HEK293 (cell line): ENCODE data around the gene BBOX1.

Experiments
- CTCF ChIA-PET: fragments of 350-600 bp; formaldehyde crosslinking; extraction: SDS; loops from one replicate; lab custom pipeline; 2021; ENCODE audit warnings: antibody characterized with exemption; lab: Yijun Ruan, JAX
- POLR2A ChIA-PET: fragments of 300-600 bp; formaldehyde crosslinking; extraction: SDS; loops from one replicate; lab custom pipeline; 2020; ENCODE audit warnings: antibody characterized with exemption, inconsistent platforms; lab: Yijun Ruan, JAX
- H3K27ac ChIP-seq: fragments of 200-500 bp; sonication (Bioruptor generic); 2 replicates; pipeline ENCODE4 v1.5.1; 2014; ENCODE audit warnings: low read depth, low read length, control low read depth, inconsistent platforms; ENCODE audit errors: extremely low read depth
- H3K36me3 ChIP-seq, 2 experiments: fragments of 200-500 bp in 1 of 2; sonication (Bioruptor generic) in 1 of 2; 1 replicate in 1 of 2; 2 replicates in 1 of 2; pipeline ENCODE4 v1.5.1; 2014 to 2017; ENCODE audit warnings: inconsistent platforms in 2 of 2, low read length in 2 of 2; ENCODE audit not compliant: control insufficient read depth in 2 of 2, insufficient read depth in 1 of 2
- H3K4me1 ChIP-seq: fragments of 200-500 bp; sonication (Bioruptor generic); 2 replicates; pipeline ENCODE4 v1.5.1; 2014; ENCODE audit warnings: mild to moderate bottlenecking, low read length, inconsistent platforms; ENCODE audit not compliant: control insufficient read depth, insufficient read depth
- H3K4me3 ChIP-seq: 2 replicates; pipeline ENCODE4 v1.5.1; 2011; ENCODE audit warnings: low read depth, mild to moderate bottlenecking, control low read depth, low read length, moderate library complexity
- H3K9me3 ChIP-seq: fragments of 200-500 bp; sonication (Bioruptor generic); 2 replicates; pipeline ENCODE4 v1.5.1; 2014; ENCODE audit warnings: low read depth, low read length, inconsistent platforms; ENCODE audit not compliant: control insufficient read depth, insufficient read depth
- FEZF1 ChIP-seq: fragments of 450-650 bp; formaldehyde crosslinking; IDR thresholded peaks from 2 replicates; pipeline ENCODE4 v1.5.1; 2016; ENCODE audit warnings: missing biosample characterization, missing genetic modification characterization
- GLI2 ChIP-seq: fragments of 450-650 bp; formaldehyde crosslinking; IDR thresholded peaks from 2 replicates; pipeline ENCODE4; 2017; ENCODE audit warnings: missing biosample characterization, missing genetic modification characterization, low read depth, borderline replicate concordance
- HOXD13 ChIP-seq: sonication (generic); formaldehyde crosslinking; IDR thresholded peaks from 2 replicates; pipeline ENCODE4 v1.8.0; 2022; ENCODE audit warnings: missing genetic modification reagents, borderline replicate concordance
- MEIS1 ChIP-seq: sonication (generic); formaldehyde crosslinking; IDR thresholded peaks from 2 replicates; pipeline ENCODE4 v1.8.1; 2022; ENCODE audit warnings: missing genetic modification reagents, mild to moderate bottlenecking, borderline replicate concordance
- PRDM1 ChIP-seq: fragments of 450-650 bp; formaldehyde crosslinking; IDR thresholded peaks from 2 replicates; pipeline ENCODE4; 2016; ENCODE audit warnings: missing biosample characterization, missing genetic modification characterization
- SP7 ChIP-seq: fragments of 450-650 bp; formaldehyde crosslinking; IDR thresholded peaks from 2 replicates; pipeline ENCODE4 v1.5.1; 2016; ENCODE audit warnings: missing biosample characterization, missing genetic modification characterization
- TRIM28 ChIP-seq: IDR thresholded peaks from 2 replicates; pipeline ENCODE4 v1.6.1; 2011; ENCODE audit warnings: low read length, control low read depth, borderline replicate concordance
- WT1 ChIP-seq: fragments of 450-650 bp; formaldehyde crosslinking; IDR thresholded peaks from 2 replicates; pipeline ENCODE4 v1.5.1; 2016; ENCODE audit warnings: missing biosample characterization, missing genetic modification characterization
- YY2 ChIP-seq: fragments of 450-650 bp; formaldehyde crosslinking; IDR thresholded peaks from 2 replicates; pipeline ENCODE4 v1.5.1; 2016; ENCODE audit warnings: missing biosample characterization, missing genetic modification characterization
- ZFP37 ChIP-seq: fragments of 450-650 bp; formaldehyde crosslinking; IDR thresholded peaks from 2 replicates; pipeline ENCODE4 v1.5.1; 2016; ENCODE audit warnings: missing biosample characterization, missing genetic modification characterization
- ZNF132 ChIP-seq: fragments of 450-650 bp; formaldehyde crosslinking; IDR thresholded peaks from 2 replicates; pipeline ENCODE4 v1.5.1; 2017; ENCODE audit warnings: missing biosample characterization, missing genetic modification characterization, borderline replicate concordance
- ZNF184 ChIP-seq: fragments of 450-650 bp; IDR thresholded peaks from 2 replicates; pipeline ENCODE4 v1.5.1; 2018; ENCODE audit warnings: missing biosample characterization, mild to moderate bottlenecking, missing genetic modification characterization
- ZNF211 ChIP-seq: fragments of 450-650 bp; formaldehyde crosslinking; IDR thresholded peaks from 2 replicates; pipeline ENCODE4 v1.5.1; 2016; ENCODE audit warnings: low read depth, missing biosample characterization, missing genetic modification characterization
- ZNF221 ChIP-seq: fragments of 450-650 bp; formaldehyde crosslinking; IDR thresholded peaks from 2 replicates; pipeline ENCODE4 v1.5.1; 2017; ENCODE audit warnings: missing biosample characterization, missing genetic modification characterization, borderline replicate concordance
- ZNF37A ChIP-seq: fragments of 450-650 bp; IDR thresholded peaks from 2 replicates; pipeline ENCODE4 v1.5.1; 2018; ENCODE audit warnings: missing biosample characterization, missing genetic modification characterization
- ZNF423 ChIP-seq: fragments of 450-650 bp; formaldehyde crosslinking; IDR thresholded peaks from 2 replicates; pipeline ENCODE4 v1.5.1; 2016; ENCODE audit warnings: missing biosample characterization, missing genetic modification characterization
- ZNF426 ChIP-seq: fragments of 450-650 bp; formaldehyde crosslinking; IDR thresholded peaks from 2 replicates; pipeline ENCODE4 v1.5.1; 2017; ENCODE audit warnings: missing biosample characterization, missing genetic modification characterization, mild to moderate bottlenecking, inconsistent platforms, moderate library complexity
- ZNF473 ChIP-seq: fragments of 450-650 bp; formaldehyde crosslinking; IDR thresholded peaks from 2 replicates; pipeline ENCODE4 v1.5.1; 2017; ENCODE audit warnings: missing biosample characterization, missing genetic modification characterization
- ZNF514 ChIP-seq: fragments of 450-650 bp; formaldehyde crosslinking; IDR thresholded peaks from 2 replicates; pipeline ENCODE4 v1.5.1; 2016; ENCODE audit warnings: missing biosample characterization, missing genetic modification characterization
- ZNF530 ChIP-seq: fragments of 450-650 bp; formaldehyde crosslinking; IDR thresholded peaks from 2 replicates; pipeline ENCODE4 v1.5.1; 2016; ENCODE audit warnings: low read depth, missing biosample characterization, missing genetic modification characterization
- ZNF558 ChIP-seq: fragments of 450-650 bp; formaldehyde crosslinking; IDR thresholded peaks from 2 replicates; pipeline ENCODE4 v1.5.1; 2016; ENCODE audit warnings: missing biosample characterization, missing genetic modification characterization
- ZNF585B ChIP-seq: fragments of 450-650 bp; formaldehyde crosslinking; IDR thresholded peaks from 2 replicates; pipeline ENCODE4 v1.5.1; 2016; ENCODE audit warnings: missing biosample characterization, missing genetic modification characterization
- ZNF664 ChIP-seq: fragments of 450-650 bp; formaldehyde crosslinking; IDR thresholded peaks from 2 replicates; pipeline ENCODE4 v1.5.1; 2016; ENCODE audit warnings: missing biosample characterization, missing genetic modification characterization
- ZNF837 ChIP-seq: fragments of 450-650 bp; formaldehyde crosslinking; IDR thresholded peaks from 2 replicates; pipeline ENCODE4 v1.5.1; 2016; ENCODE audit warnings: missing biosample characterization, missing genetic modification characterization
- ZSCAN16 ChIP-seq: fragments of 450-650 bp; formaldehyde crosslinking; IDR thresholded peaks from 2 replicates; pipeline ENCODE4 v1.5.1; 2016; ENCODE audit warnings: missing biosample characterization, missing genetic modification characterization
- ZSCAN30 ChIP-seq: fragments of 450-650 bp; IDR thresholded peaks from 2 replicates; pipeline ENCODE4 v1.5.1; 2018; ENCODE audit warnings: missing biosample characterization, mild to moderate bottlenecking, missing genetic modification characterization, moderate library complexity
- TF ChIP-seq, protein P1 (sequence below): fragments of 450-650 bp; formaldehyde crosslinking; IDR thresholded peaks from 2 replicates; pipeline ENCODE4 v1.5.1; 2016; ENCODE audit warnings: missing biosample characterization, missing genetic modification characterization
- TF ChIP-seq, protein P2 (sequence below): fragments of 450-650 bp; formaldehyde crosslinking; IDR thresholded peaks from 2 replicates; pipeline ENCODE4 v1.5.1; 2016; ENCODE audit warnings: missing biosample characterization, missing genetic modification characterization
- TF ChIP-seq, protein P3 (sequence below): fragments of 450-650 bp; formaldehyde crosslinking; IDR thresholded peaks from 2 replicates; pipeline ENCODE4 v1.5.1; 2016; ENCODE audit warnings: missing biosample characterization, missing genetic modification characterization

Gene BBOX1

DNA sequence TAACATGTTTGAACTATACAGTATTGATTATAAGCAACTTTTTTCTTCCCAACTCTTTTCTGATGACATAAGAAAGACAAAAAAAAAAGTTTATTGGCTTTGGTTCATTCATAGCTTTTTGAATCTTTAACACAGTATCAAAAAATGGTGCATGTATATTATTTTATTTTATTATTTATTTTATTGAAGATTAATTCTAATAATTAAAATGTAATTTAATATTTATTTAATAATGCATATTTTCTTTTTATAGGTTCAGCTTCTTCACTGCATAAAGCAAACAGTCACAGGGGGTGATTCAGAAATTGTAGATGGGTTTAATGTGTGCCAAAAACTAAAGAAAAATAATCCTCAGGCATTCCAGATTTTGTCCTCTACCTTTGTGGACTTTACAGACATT, 78.8 kb downstream of the BBOX1 start:
- Histone ChIP-seq H3K27ac (no peak overlapping the region), H3K9me3 (no peaks in the 10 kb centered on the region; the same call in 1 of the 2 replicates), H3K4me3 (no peak overlapping the region), H3K4me1 (peaks cover 28% of the 10 kb centered on the region), H3K36me3 (no peaks in the 10 kb centered on the region)
- no peak for TF ChIP-seq ZNF426 (tag by site-specific recombination)
- no peak for TF ChIP-seq ZNF37A (tag by site-specific recombination)
- TF ChIP-seq ZNF132: no peak
- no peak for TF ChIP-seq ZNF585B (tag by site-specific recombination)
- no peak for TF ChIP-seq PRDM1 (tag by site-specific recombination)
- TF ChIP-seq GLI2 (tag by site-specific recombination): no peak
- no peak for TF ChIP-seq FEZF1 (tag by site-specific recombination)
- TF ChIP-seq ZSCAN16 (tag by site-specific recombination): no peak
- no peak for TF ChIP-seq ZNF423 (tag by site-specific recombination)
- no peak for TF ChIP-seq HOXD13 (CRISPR knock-in tag)
- TF ChIP-seq ZNF514 (tag by site-specific recombination): no peak
- ChIA-PET CTCF (interaction anchor here (0.7 to 1.9 kb wide), 4 partner anchors 40 to 823 kb away, joined by 3 to 5 read pairs (median 4); no protein-coding TSS in a partner anchor), POLR2A (no interaction called here)

DNA sequence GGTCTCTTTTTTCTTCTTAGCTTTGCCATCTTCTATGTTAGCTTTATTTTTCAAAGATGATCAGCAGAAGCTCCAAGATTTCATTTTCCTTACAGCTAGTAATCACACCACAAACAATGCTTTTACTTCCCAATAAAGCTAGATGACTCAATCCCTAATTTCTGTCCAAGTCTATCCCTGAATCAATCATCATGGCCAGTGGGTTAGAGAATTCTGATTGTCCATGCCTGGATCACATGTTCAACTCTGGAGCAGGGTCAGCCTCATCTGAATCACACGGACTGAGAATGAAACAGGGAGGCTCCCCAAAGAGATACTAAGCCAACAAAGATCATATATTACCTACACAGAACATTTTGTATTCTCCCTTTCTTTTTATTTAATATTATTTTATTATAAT, 79.6 kb downstream of the BBOX1 start:
- CTCF ChIA-PET: interaction anchor here (1.9 kb wide), 1 partner anchor 39 kb away, joined by 5 read pairs; no protein-coding TSS in a partner anchor
- Histone ChIP-seq H3K36me3 (no peaks in the 10 kb centered on the region), H3K9me3 (no peaks in the 10 kb centered on the region; the same call in 1 of the 2 replicates), H3K27ac (no peak overlapping the region), H3K4me3 (no peak overlapping the region), H3K4me1 (peaks cover 28% of the 10 kb centered on the region)
- no peak for TF ChIP-seq ZSCAN30 (tag by site-specific recombination)
- no peak for TF ChIP-seq YY2 (tag by site-specific recombination)
- no peak for TF ChIP-seq SP7
- TF ChIP-seq MEIS1 (CRISPR knock-in tag): no peak
- TF ChIP-seq, protein P1, sequence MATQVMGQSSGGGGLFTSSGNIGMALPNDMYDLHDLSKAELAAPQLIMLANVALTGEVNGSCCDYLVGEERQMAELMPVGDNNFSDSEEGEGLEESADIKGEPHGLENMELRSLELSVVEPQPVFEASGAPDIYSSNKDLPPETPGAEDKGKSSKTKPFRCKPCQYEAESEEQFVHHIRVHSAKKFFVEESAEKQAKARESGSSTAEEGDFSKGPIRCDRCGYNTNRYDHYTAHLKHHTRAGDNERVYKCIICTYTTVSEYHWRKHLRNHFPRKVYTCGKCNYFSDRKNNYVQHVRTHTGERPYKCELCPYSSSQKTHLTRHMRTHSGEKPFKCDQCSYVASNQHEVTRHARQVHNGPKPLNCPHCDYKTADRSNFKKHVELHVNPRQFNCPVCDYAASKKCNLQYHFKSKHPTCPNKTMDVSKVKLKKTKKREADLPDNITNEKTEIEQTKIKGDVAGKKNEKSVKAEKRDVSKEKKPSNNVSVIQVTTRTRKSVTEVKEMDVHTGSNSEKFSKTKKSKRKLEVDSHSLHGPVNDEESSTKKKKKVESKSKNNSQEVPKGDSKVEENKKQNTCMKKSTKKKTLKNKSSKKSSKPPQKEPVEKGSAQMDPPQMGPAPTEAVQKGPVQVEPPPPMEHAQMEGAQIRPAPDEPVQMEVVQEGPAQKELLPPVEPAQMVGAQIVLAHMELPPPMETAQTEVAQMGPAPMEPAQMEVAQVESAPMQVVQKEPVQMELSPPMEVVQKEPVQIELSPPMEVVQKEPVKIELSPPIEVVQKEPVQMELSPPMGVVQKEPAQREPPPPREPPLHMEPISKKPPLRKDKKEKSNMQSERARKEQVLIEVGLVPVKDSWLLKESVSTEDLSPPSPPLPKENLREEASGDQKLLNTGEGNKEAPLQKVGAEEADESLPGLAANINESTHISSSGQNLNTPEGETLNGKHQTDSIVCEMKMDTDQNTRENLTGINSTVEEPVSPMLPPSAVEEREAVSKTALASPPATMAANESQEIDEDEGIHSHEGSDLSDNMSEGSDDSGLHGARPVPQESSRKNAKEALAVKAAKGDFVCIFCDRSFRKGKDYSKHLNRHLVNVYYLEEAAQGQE (tag by site-specific recombination): no peak
- no peak for TF ChIP-seq ZNF221
- no peak for TF ChIP-seq WT1 (tag by site-specific recombination)
- TF ChIP-seq ZNF664 (tag by site-specific recombination): no peak
- no peak for TF ChIP-seq ZNF837 (tag by site-specific recombination)
- TF ChIP-seq ZNF530: no peak
- no peak for TF ChIP-seq ZNF211 (tag by site-specific recombination)
- no peak for TF ChIP-seq TRIM28
- TF ChIP-seq ZFP37 (tag by site-specific recombination): no peak
- TF ChIP-seq ZNF558 (tag by site-specific recombination): no peak
- TF ChIP-seq, protein P2, sequence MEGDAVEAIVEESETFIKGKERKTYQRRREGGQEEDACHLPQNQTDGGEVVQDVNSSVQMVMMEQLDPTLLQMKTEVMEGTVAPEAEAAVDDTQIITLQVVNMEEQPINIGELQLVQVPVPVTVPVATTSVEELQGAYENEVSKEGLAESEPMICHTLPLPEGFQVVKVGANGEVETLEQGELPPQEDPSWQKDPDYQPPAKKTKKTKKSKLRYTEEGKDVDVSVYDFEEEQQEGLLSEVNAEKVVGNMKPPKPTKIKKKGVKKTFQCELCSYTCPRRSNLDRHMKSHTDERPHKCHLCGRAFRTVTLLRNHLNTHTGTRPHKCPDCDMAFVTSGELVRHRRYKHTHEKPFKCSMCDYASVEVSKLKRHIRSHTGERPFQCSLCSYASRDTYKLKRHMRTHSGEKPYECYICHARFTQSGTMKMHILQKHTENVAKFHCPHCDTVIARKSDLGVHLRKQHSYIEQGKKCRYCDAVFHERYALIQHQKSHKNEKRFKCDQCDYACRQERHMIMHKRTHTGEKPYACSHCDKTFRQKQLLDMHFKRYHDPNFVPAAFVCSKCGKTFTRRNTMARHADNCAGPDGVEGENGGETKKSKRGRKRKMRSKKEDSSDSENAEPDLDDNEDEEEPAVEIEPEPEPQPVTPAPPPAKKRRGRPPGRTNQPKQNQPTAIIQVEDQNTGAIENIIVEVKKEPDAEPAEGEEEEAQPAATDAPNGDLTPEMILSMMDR (tag by site-specific recombination): no peak
- no peak for TF ChIP-seq ZNF184 (tag by site-specific recombination)
- no peak for TF ChIP-seq ZNF37A (tag by site-specific recombination)
- TF ChIP-seq, protein P3, sequence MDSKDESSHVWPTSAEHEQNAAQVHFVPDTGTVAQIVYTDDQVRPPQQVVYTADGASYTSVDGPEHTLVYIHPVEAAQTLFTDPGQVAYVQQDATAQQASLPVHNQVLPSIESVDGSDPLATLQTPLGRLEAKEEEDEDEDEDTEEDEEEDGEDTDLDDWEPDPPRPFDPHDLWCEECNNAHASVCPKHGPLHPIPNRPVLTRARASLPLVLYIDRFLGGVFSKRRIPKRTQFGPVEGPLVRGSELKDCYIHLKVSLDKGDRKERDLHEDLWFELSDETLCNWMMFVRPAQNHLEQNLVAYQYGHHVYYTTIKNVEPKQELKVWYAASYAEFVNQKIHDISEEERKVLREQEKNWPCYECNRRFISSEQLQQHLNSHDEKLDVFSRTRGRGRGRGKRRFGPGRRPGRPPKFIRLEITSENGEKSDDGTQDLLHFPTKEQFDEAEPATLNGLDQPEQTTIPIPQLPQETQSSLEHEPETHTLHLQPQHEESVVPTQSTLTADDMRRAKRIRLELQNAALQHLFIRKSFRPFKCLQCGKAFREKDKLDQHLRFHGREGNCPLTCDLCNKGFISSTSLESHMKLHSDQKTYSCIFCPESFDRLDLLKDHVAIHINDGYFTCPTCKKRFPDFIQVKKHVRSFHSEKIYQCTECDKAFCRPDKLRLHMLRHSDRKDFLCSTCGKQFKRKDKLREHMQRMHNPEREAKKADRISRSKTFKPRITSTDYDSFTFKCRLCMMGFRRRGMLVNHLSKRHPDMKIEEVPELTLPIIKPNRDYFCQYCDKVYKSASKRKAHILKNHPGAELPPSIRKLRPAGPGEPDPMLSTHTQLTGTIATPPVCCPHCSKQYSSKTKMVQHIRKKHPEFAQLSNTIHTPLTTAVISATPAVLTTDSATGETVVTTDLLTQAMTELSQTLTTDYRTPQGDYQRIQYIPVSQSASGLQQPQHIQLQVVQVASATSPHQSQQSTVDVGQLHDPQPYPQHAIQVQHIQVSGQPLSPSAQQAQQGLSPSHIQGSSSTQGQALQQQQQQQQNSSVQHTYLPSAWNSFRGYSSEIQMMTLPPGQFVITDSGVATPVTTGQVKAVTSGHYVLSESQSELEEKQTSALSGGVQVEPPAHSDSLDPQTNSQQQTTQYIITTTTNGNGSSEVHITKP (tag by site-specific recombination): no peak
- no peak for TF ChIP-seq ZNF473
- POLR2A ChIA-PET: interaction anchor here (0.5 kb wide), 1 partner anchor 577 kb away, joined by 4 read pairs; no protein-coding TSS in a partner anchor
